Panc1 (cell line): Measurements from ENCODE around the gene FIG4.

Experiments used
- POLR2AphosphoS5 ChIP-seq: IDR thresholded peaks from 2 replicates; pipeline ENCODE4 v1.6.1; 2012; ENCODE audit warnings: mild to moderate bottlenecking, low read depth, low read length, moderate library complexity
- REST ChIP-seq, 2 experiments: IDR thresholded peaks; 2 replicates each; pipeline ENCODE4 v1.6.1; 2011 to 2012; ENCODE audit warnings: low read depth in 2 of 2, control low read depth in 1 of 2, low read length in 1 of 2, mild to moderate bottlenecking in 1 of 2, moderate library complexity in 1 of 2; ENCODE audit not compliant: insufficient read depth in 1 of 2
- SIN3A ChIP-seq: IDR thresholded peaks from 2 replicates; pipeline ENCODE4 v1.6.1; 2012; ENCODE audit warnings: low read depth, mild to moderate bottlenecking, low read length, moderate library complexity, borderline replicate concordance; ENCODE audit not compliant: insufficient read depth
- TF ChIP-seq, protein P1 (sequence below): fragments of 450-650 bp; IDR thresholded peaks from 2 replicates; pipeline ENCODE4 v1.5.1; 2017; ENCODE audit warnings: mild to moderate bottlenecking

GRCh38 chr6:109782491-109782999, 91.4 kb downstream of the FIG4 start:
- TF ChIP-seq, protein P1, sequence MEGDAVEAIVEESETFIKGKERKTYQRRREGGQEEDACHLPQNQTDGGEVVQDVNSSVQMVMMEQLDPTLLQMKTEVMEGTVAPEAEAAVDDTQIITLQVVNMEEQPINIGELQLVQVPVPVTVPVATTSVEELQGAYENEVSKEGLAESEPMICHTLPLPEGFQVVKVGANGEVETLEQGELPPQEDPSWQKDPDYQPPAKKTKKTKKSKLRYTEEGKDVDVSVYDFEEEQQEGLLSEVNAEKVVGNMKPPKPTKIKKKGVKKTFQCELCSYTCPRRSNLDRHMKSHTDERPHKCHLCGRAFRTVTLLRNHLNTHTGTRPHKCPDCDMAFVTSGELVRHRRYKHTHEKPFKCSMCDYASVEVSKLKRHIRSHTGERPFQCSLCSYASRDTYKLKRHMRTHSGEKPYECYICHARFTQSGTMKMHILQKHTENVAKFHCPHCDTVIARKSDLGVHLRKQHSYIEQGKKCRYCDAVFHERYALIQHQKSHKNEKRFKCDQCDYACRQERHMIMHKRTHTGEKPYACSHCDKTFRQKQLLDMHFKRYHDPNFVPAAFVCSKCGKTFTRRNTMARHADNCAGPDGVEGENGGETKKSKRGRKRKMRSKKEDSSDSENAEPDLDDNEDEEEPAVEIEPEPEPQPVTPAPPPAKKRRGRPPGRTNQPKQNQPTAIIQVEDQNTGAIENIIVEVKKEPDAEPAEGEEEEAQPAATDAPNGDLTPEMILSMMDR = no peak
- TF ChIP-seq POLR2AphosphoS5 (no peak), SIN3A (no peak), REST (IDR thresholded peaks at IDR 0.05; ENCODE audit: insufficient read depth in 1 of 2, low read depth in 2 of 2, low read length in 1 of 2) (no peak)
